Common myeloid progenitor, CD34-positive (primary cell): ENCODE data around the gene FYB1.

Experiments used
- CTCF ChIA-PET: fragments of 350-600 bp; sonication (Branson Sonifier 250); formaldehyde crosslinking; loops from one replicate; lab custom pipeline; 2021; ENCODE audit warnings: antibody characterized with exemption; lab: Charles Lee
- POLR2A ChIA-PET: fragments of 350-600 bp; sonication (Branson Sonifier 250); formaldehyde crosslinking; loops from one replicate; lab custom pipeline; 2021; ENCODE audit warnings: antibody characterized with exemption; lab: Charles Lee
- DNase-seq, 3 donors: peaks; one replicate each; pipeline versions ENCODE4 v3.0.0 to v3.0.0-alpha.2; 2013
- H3K27ac ChIP-seq, 2 experiments: 1 replicate in 1 of 2; 2 replicates in 1 of 2; pipeline ENCODE4 v1.7.0; 2013; ENCODE audit warnings: inconsistent platforms in 2 of 2, low read length in 2 of 2, mild to moderate bottlenecking in 2 of 2, low read depth in 1 of 2, moderate library complexity in 1 of 2; ENCODE audit not compliant: severe bottlenecking in 2 of 2, insufficient read depth in 1 of 2, poor library complexity in 1 of 2
- H3K27me3 ChIP-seq, 5 experiments: replicated peaks in 2 of 5; 1 replicate in 3 of 5; 2 replicates in 2 of 5; pipeline versions ENCODE4 v1.6.1 to v1.7.0; 2013; ENCODE audit warnings: low read length in 4 of 5, mild to moderate bottlenecking in 2 of 5, moderate library complexity in 2 of 5, inconsistent platforms in 1 of 5; ENCODE audit not compliant: insufficient read depth in 5 of 5, control insufficient read depth in 4 of 5
- H3K36me3 ChIP-seq, 4 experiments: 1 replicate in 2 of 4; 2 replicates in 2 of 4; pipeline versions ENCODE4 v1.6.1 to v1.7.0; 2013; ENCODE audit warnings: low read length in 3 of 4, control low read depth in 1 of 4, mild to moderate bottlenecking in 1 of 4; ENCODE audit not compliant: control insufficient read depth in 4 of 4, insufficient read depth in 4 of 4
- H3K4me1 ChIP-seq, 4 experiments: 1 replicate in 3 of 4; 2 replicates in 1 of 4; pipeline versions ENCODE4 v1.6.1 to v1.7.1; 2013; ENCODE audit warnings: low read length in 3 of 4, mild to moderate bottlenecking in 3 of 4, control low read depth in 1 of 4, inconsistent platforms in 1 of 4, moderate library complexity in 1 of 4; ENCODE audit not compliant: control insufficient read depth in 4 of 4, insufficient read depth in 4 of 4; ENCODE audit errors: control extremely low read depth in 1 of 4
- H3K4me3 ChIP-seq, 7 experiments: 1 replicate in 4 of 7; 2 replicates in 3 of 7; pipeline versions ENCODE4 v1.5.1 to v1.7.0; 2013; ENCODE audit warnings: mild to moderate bottlenecking in 7 of 7, low read length in 6 of 7, moderate library complexity in 6 of 7, inconsistent platforms in 2 of 7, low read depth in 2 of 7, control low read depth in 1 of 7; ENCODE audit not compliant: insufficient read depth in 4 of 7, control insufficient read depth in 1 of 7; ENCODE audit errors: extremely low read depth in 1 of 7
- H3K9me3 ChIP-seq, 5 experiments: 1 replicate in 4 of 5; 2 replicates in 1 of 5; pipeline versions ENCODE4 v1.6.1 to v1.7.1; 2013; ENCODE audit warnings: low read length in 4 of 5, mild to moderate bottlenecking in 2 of 5, inconsistent platforms in 1 of 5, low read depth in 1 of 5, moderate library complexity in 1 of 5; ENCODE audit not compliant: control insufficient read depth in 4 of 5, insufficient read depth in 2 of 5; ENCODE audit errors: control extremely low read depth in 1 of 5
- WGBS: methylation state at CpG from one replicate; pipeline ENCODE4 v1.1.5; 2013; ENCODE audit not compliant: insufficient coverage; 5-methylcytosine and 5-hydroxymethylcytosine counted together

The FYB1 gene

GRCh38 chr5:39190311-39191102 lies 28.9 kb downstream of the FYB1 start:
- Histone ChIP-seq H3K4me3 (peak overlapping the region in 1 of 7 experiments; percentile 6), H3K27me3 (no peaks in the 10 kb centered on the region), H3K36me3 (no peaks in the 10 kb centered on the region), H3K4me1 (peaks cover 36 to 81% (median 58%) of the 10 kb centered on the region in 4 experiments), H3K27ac (no peak overlapping the region), H3K9me3 (no peaks in the 10 kb centered on the region)
- 0% methylated on average over 1 of the region's 4 CpGs for WGBS
- peak in 2 of 3 donors; percentile 42 to 63 for DNase-seq
- CTCF ChIA-PET = interaction anchor here (1.6 to 3.1 kb wide), 3 partner anchors 9 to 93 kb away, joined by 4 to 13 read pairs (median 12); no protein-coding TSS in a partner anchor
- POLR2A ChIA-PET = no interaction called here

DNA sequence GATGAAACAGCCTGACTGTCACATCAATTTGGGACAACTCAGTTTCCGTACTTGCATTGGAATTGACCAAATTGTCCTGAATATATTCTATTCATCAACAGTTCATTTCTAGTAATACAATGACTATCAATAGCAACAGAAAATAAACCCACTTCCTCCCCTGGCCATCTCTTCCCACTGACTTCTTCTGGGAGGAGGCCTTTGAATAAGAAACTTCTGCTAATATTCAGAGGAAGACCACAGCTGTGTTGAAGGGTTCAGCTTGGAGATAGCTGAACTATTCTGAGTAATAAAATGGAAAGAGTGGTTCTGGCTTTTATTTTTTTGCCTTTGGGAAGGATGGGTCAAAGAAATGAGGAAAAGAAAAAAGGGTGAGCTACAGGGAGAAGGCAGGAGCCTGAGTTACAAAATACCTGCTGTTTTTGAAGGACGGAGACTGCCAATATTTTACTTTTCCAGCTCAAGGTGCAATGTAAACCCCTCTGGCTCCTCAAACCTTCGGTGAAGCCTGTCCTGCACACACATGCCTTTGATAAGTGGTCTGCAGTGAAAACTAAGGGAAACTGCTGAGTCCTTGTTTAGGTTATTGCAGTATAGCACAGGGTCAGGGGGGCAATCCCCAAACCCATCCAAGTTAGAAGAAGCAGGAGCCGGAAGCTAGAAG lies 29.9 kb downstream of the FYB1 start:
- 65% methylated on average over 4 of the region's 4 CpGs for WGBS
- DNase-seq = peak in 2 of 3 donors; percentile 46 to 61
- peaks cover 31 to 70% (median 51%) of the 10 kb centered on the region in 4 experiments for H3K4me1 ChIP-seq
- H3K36me3 ChIP-seq = no peaks in the 10 kb centered on the region
- H3K9me3 ChIP-seq = no peaks in the 10 kb centered on the region
- ChIA-PET CTCF (interaction anchor here (0.8 to 3.1 kb wide), 7 partner anchors 8 to 183 kb away, joined by 3 to 13 read pairs (median 3); no protein-coding TSS in a partner anchor), POLR2A (no interaction called here)
- H3K27me3 ChIP-seq = no peaks in the 10 kb centered on the region
- no peak overlapping the region for H3K27ac ChIP-seq
- peak overlapping the region in 1 of 7 experiments; percentile 17 for H3K4me3 ChIP-seq

GRCh38 chr5:39187831-39188731 lies 31.3 kb downstream of the FYB1 start:
- no peaks in the 10 kb centered on the region for H3K9me3 ChIP-seq
- no peak overlapping the region for H3K27ac ChIP-seq
- CTCF ChIA-PET = interaction anchor here (1.5 kb wide), 1 partner anchor 181 kb away, joined by 3 read pairs; no protein-coding TSS in a partner anchor
- POLR2A ChIA-PET = interaction anchor here (0.7 kb wide), 1 partner anchor 10 kb away, joined by 4 read pairs; no protein-coding TSS in a partner anchor
- H3K4me1 ChIP-seq = peaks cover 31 to 62% (median 47%) of the 10 kb centered on the region in 4 experiments
- H3K27me3 ChIP-seq = no peaks in the 10 kb centered on the region
- DNase-seq = no peak
- H3K4me3 ChIP-seq = no peak overlapping the region
- no peaks in the 10 kb centered on the region for H3K36me3 ChIP-seq
- WGBS = 98% methylated on average over 9 of the region's 13 CpGs

DNA sequence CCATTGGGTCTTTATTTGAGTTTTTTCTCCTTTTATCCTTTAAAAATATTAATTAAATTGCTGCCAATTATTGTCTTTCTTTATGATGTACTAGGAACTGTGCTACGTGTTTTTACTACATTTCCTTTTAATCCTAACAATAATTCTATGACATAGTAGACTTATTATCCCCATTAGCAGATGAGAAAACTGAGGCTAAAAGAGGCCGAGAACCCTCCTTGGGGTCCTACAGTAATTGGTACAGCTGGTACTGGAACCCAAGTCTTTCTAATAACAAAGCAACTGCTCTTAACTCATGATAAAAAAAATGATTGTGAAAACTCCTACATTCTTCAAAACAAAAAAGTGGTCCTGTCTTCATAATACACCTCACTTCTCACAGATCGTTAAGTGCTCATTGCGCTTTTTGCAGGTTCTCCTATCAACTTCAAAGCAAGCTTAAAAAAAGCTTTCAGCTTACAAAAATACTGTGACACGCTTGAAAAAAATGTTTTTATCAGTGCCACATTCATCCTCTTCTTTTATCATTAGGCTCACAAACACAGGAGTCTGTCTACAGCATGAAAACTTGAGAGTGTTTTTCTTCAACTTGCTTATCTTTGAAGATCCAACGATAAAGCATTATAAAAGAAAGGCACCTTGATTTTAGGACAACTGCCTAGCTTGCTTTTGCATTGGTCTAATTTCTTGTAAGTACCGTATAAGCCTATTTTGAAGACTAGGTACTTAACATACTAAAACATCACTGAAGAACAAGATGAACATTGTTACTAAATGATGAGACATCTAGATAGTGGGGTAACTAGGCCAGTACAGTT lies 32.4 kb downstream of the FYB1 start:
- DNase-seq = peak in 2 of 3 donors; percentile 14 to 44
- Histone ChIP-seq H3K27me3 (no peaks in the 10 kb centered on the region), H3K27ac (no peak overlapping the region), H3K4me3 (no peak overlapping the region), H3K36me3 (no peaks in the 10 kb centered on the region), H3K4me1 (peaks cover 31 to 54% (median 39%) of the 10 kb centered on the region in 4 experiments), H3K9me3 (no peaks in the 10 kb centered on the region)
- 90% methylated on average over 3 of the region's 7 CpGs for WGBS
- ChIA-PET CTCF (interaction anchor here (1.1 to 1.2 kb wide), 2 partner anchors 18 to 98 kb away, joined by 3 to 4 read pairs; no protein-coding TSS in a partner anchor), POLR2A (interaction anchor here (0.7 kb wide), 1 partner anchor 11 kb away, joined by 4 read pairs; no protein-coding TSS in a partner anchor)

DNA sequence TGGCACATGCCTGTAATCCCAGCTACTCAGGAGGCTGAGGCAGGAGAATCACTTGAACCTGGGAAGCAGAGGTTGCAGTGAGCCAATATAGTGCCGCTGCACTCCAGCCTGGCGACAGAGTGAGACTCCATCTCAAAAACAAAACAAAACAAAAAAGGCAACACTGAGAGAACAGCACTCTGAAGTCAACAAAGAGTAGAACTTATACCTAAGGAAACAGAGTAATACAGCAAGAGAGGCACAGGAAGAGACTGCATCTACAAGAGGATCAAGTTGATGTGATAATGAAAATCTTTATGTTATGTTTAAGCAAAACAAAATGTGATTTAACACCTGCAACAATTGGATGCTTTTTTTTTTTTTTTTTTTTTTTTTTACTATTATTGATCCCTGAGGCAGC lies 33.1 kb downstream of the FYB1 start:
- no peaks in the 10 kb centered on the region for H3K27me3 ChIP-seq
- no peaks in the 10 kb centered on the region for H3K9me3 ChIP-seq
- peaks cover 25 to 50% (median 36%) of the 10 kb centered on the region in 4 experiments for H3K4me1 ChIP-seq
- no peak overlapping the region for H3K4me3 ChIP-seq
- WGBS = 100% methylated on average over 2 of the region's 2 CpGs
- H3K27ac ChIP-seq = no peak overlapping the region
- POLR2A ChIA-PET = no interaction called here
- no peaks in the 10 kb centered on the region for H3K36me3 ChIP-seq
- CTCF ChIA-PET = interaction anchor here (1.1 to 1.2 kb wide), 2 partner anchors 17 to 98 kb away, joined by 3 to 4 read pairs; no protein-coding TSS in a partner anchor
- no peak for DNase-seq

DNA sequence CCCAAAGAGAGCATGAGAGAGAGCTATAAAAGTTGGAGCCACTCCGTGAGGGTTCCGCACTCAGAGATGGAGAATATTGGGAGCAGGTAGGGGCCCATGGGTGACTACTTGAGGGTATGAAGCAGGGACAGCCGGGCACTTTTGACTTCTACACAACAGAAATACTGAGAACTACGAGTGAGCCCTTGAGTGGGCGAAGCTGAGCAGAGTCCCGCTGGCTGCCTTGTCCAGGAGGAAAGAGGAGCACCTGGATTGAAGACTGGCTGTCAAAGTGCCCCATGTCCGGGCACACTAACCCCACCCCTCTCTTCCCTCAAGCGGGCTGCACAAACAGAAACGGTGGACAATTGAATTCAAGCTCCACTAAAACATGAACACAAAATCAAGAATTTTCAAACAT lies 33.6 kb downstream of the FYB1 start:
- no peak for DNase-seq
- H3K4me1 ChIP-seq = peaks cover 21 to 44% (median 31%) of the 10 kb centered on the region in 4 experiments
- no peaks in the 10 kb centered on the region for H3K9me3 ChIP-seq
- ChIA-PET POLR2A (no interaction called here), CTCF (interaction anchor here (1.2 kb wide), 1 partner anchor 99 kb away, joined by 3 read pairs; no protein-coding TSS in a partner anchor)
- H3K36me3 ChIP-seq = no peaks in the 10 kb centered on the region
- no peak overlapping the region for H3K4me3 ChIP-seq
- H3K27ac ChIP-seq = no peak overlapping the region
- WGBS = 98% methylated on average over 6 of the region's 9 CpGs
- no peaks in the 10 kb centered on the region for H3K27me3 ChIP-seq
